HepG2 (cell line): Measurements from ENCODE around the gene FBLL1. TPM values are rescaled to one million over a fixed set of nuclear protein-coding genes. Genes with fewer than 3 reads are reported as not detected.

Source experiments
- ERF ChIP-seq: IDR thresholded peaks from 2 replicates; pipeline ENCODE4 v1.6.1; 2018; ENCODE audit warnings: missing biosample characterization, missing genetic modification reagents
- ISL2 ChIP-seq: sonication (generic); formaldehyde crosslinking; IDR thresholded peaks from 2 replicates; pipeline ENCODE4 v1.5.0; 2020; ENCODE audit warnings: missing genetic modification reagents
- KAT7 ChIP-seq: IDR thresholded peaks from 2 replicates; pipeline ENCODE4 v1.6.1; 2018; ENCODE audit warnings: borderline replicate concordance, missing compliant biosample characterization
- KLF16 ChIP-seq, 2 experiments: sonication (generic) in 1 of 2; formaldehyde crosslinking in 1 of 2; IDR thresholded peaks; 2 replicates each; pipeline versions ENCODE4 v1.6.1 to v1.8.0; 2016 to 2023; ENCODE audit warnings: missing genetic modification reagents in 2 of 2, missing compliant biosample characterization in 1 of 2
- NR3C1 ChIP-seq: sonication (generic); formaldehyde crosslinking; IDR thresholded peaks from 2 replicates; pipeline ENCODE4 v1.4.0; 2020; ENCODE audit warnings: missing genetic modification reagents
- PLRG1 ChIP-seq: fragments of 450-650 bp; conservative IDR thresholded peaks from 2 replicates; pipeline ENCODE4 v1.6.1; 2016
- SAFB2 ChIP-seq: sonication (generic); formaldehyde crosslinking; IDR thresholded peaks from 2 replicates; pipeline ENCODE4 v1.5.1; 2020; ENCODE audit warnings: missing genetic modification reagents, low read depth, mild to moderate bottlenecking, borderline replicate concordance
- SMARCC2 ChIP-seq: fragments of 450-650 bp; IDR thresholded peaks from 2 replicates; pipeline ENCODE4 v1.6.1; 2017; ENCODE audit warnings: antibody characterized with exemption, mild to moderate bottlenecking
- TARDBP ChIP-seq: sonication (generic); formaldehyde crosslinking; IDR thresholded peaks from 2 replicates; pipeline ENCODE4 v1.8.0; 2022; ENCODE audit warnings: mild to moderate bottlenecking, missing genetic modification reagents
- TSC22D2 ChIP-seq: sonication (generic); formaldehyde crosslinking; IDR thresholded peaks from 2 replicates; pipeline ENCODE4 v1.5.1; 2020; ENCODE audit warnings: missing genetic modification reagents, mild to moderate bottlenecking, borderline replicate concordance
- YY1 ChIP-seq: IDR thresholded peaks from 2 replicates; pipeline ENCODE4 v1.6.1; 2011; ENCODE audit warnings: low read length, low read depth, moderate library complexity, mild to moderate bottlenecking; ENCODE audit not compliant: insufficient read depth, insufficient replicate concordance
- ZMAT3 ChIP-seq: sonication (generic); formaldehyde crosslinking; conservative IDR thresholded peaks from 2 replicates; pipeline ENCODE4 v1.7.0; 2021; ENCODE audit warnings: missing genetic modification reagents
- polyA plus RNA-seq, 8 experiments: library from polyadenylated mRNA; depleted of rRNA in 3 of 8; stranded (reverse) in 7 of 8; unstranded in 1 of 8; fragments of >200 nt; fragmentation: Illumina TruSeq in 4 of 8; extraction: Trizol in 4 of 8; gene quantifications; 2 replicates each; pipeline versions ENCODE4 v1.2.1 to v1.2.3, GENCODE V29; 2011 to 2016; ENCODE audit warnings: low read depth in 4 of 8, missing spikeins in 1 of 8, mixed read lengths in 1 of 8; ENCODE audit not compliant: insufficient read depth in 1 of 8
- total RNA-seq, 5 experiments: library from RNA; depleted of rRNA; stranded (reverse); fragments of >200 nt; fragmentation: Illumina TruSeq; extraction: Trizol; gene quantifications; 2 replicates each; pipeline ENCODE4 v1.2.3, GENCODE V29; 2016; ENCODE audit warnings: low read depth in 1 of 5
- TF ChIP-seq, protein P1 (sequence below): IDR thresholded peaks from 2 replicates; pipeline ENCODE4 v1.4.0; 2020; ENCODE audit warnings: mild to moderate bottlenecking, missing genetic modification reagents
- TF ChIP-seq, protein P2 (sequence below): sonication (generic); formaldehyde crosslinking; IDR thresholded peaks from 2 replicates; pipeline ENCODE4 v1.8.0; 2022; ENCODE audit warnings: missing genetic modification reagents, low read depth, mild to moderate bottlenecking, borderline replicate concordance
- TF ChIP-seq, protein P3 (sequence below): sonication (generic); formaldehyde crosslinking; IDR thresholded peaks from 2 replicates; pipeline ENCODE4 v1.4.0; 2020; ENCODE audit warnings: missing genetic modification reagents
- TF ChIP-seq, protein P4 (sequence below): sonication (generic); formaldehyde crosslinking; IDR thresholded peaks from 2 replicates; pipeline ENCODE4 v1.5.1; 2020; ENCODE audit warnings: missing genetic modification reagents, mild to moderate bottlenecking, borderline replicate concordance
- TF ChIP-seq, protein P5 (sequence below): sonication (generic); formaldehyde crosslinking; IDR thresholded peaks from 2 replicates; pipeline ENCODE4 v1.4.0; 2020; ENCODE audit warnings: missing genetic modification reagents

The FBLL1 gene
- total and polyA plus RNA-seq, 2 of the 13 experiments (the other 11 are each of a cell fraction or from before 2014, with no cell fraction given): 0.17 to 0.18 TPM

DNA sequence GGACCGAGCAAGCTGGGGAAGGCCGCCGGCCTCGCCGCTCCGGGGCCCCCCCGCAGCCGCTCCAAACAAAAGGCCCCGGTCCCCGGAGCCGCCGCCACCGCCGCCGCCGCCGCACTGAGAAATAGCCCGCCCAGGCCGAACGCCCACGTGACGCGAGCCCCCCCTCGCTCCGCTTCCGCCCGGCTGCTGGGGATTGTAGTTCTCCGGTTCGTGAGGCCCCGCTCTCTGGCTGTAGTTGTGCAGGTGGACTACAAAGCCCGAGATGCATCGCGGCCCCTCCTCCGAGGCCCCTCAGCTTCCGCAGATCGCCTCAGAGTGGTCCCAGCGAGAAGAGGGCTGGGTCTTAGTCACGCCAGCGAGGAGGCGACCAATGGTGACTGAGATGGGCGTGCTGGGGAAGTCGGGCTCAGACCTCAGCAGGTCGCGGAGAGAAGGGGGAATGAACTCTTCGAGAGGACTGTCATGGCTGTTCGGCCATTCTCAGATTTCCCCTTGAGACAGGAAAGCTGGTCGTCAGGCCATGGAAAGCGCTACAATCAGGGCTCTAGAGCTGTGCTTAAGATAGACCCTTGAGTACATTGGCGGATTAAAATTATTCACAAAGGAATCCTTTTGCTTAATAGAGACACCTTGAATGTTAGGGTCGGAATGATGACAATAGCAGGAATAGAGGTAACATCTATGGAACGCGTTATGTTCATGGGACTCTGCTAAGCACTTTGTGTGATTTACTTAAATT lies 50.6 kb downstream of the FBLL1 start (continued):
- TF ChIP-seq, protein P1, sequence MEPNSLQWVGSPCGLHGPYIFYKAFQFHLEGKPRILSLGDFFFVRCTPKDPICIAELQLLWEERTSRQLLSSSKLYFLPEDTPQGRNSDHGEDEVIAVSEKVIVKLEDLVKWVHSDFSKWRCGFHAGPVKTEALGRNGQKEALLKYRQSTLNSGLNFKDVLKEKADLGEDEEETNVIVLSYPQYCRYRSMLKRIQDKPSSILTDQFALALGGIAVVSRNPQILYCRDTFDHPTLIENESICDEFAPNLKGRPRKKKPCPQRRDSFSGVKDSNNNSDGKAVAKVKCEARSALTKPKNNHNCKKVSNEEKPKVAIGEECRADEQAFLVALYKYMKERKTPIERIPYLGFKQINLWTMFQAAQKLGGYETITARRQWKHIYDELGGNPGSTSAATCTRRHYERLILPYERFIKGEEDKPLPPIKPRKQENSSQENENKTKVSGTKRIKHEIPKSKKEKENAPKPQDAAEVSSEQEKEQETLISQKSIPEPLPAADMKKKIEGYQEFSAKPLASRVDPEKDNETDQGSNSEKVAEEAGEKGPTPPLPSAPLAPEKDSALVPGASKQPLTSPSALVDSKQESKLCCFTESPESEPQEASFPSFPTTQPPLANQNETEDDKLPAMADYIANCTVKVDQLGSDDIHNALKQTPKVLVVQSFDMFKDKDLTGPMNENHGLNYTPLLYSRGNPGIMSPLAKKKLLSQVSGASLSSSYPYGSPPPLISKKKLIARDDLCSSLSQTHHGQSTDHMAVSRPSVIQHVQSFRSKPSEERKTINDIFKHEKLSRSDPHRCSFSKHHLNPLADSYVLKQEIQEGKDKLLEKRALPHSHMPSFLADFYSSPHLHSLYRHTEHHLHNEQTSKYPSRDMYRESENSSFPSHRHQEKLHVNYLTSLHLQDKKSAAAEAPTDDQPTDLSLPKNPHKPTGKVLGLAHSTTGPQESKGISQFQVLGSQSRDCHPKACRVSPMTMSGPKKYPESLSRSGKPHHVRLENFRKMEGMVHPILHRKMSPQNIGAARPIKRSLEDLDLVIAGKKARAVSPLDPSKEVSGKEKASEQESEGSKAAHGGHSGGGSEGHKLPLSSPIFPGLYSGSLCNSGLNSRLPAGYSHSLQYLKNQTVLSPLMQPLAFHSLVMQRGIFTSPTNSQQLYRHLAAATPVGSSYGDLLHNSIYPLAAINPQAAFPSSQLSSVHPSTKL: no peak; the same call in 1 of the 2 replicates
- TF ChIP-seq KLF16 (CRISPR knock-in tag; IDR thresholded peaks at IDR 0.05) (no peak; a peak in 1 of 4 replicates), YY1 (peak; percentile 79), KAT7 (CRISPR knock-in tag) (no peak), PLRG1 (no peak), SAFB2 (no peak; the same call in 1 of the 2 replicates), ISL2 (no peak), TARDBP (CRISPR knock-in tag) (peak; percentile 68; the same call in 1 of the 2 replicates), SMARCC2 (no peak), ZMAT3 (CRISPR knock-in tag) (no peak), TSC22D2 (CRISPR knock-in tag) (no peak), NR3C1 (no peak), ERF (CRISPR knock-in tag) (peak; percentile 81)
- TF ChIP-seq, protein P2, sequence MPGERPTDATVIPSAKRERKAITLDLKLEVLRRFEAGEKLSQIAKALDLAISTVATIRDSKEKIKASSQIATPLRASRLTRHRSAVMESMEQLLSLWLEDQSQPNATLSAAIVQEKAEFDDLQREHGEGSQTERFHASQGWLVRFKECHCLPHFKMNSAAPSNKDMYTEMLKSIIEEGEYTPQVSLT (CRISPR knock-in tag): no peak
- TF ChIP-seq, protein P3, sequence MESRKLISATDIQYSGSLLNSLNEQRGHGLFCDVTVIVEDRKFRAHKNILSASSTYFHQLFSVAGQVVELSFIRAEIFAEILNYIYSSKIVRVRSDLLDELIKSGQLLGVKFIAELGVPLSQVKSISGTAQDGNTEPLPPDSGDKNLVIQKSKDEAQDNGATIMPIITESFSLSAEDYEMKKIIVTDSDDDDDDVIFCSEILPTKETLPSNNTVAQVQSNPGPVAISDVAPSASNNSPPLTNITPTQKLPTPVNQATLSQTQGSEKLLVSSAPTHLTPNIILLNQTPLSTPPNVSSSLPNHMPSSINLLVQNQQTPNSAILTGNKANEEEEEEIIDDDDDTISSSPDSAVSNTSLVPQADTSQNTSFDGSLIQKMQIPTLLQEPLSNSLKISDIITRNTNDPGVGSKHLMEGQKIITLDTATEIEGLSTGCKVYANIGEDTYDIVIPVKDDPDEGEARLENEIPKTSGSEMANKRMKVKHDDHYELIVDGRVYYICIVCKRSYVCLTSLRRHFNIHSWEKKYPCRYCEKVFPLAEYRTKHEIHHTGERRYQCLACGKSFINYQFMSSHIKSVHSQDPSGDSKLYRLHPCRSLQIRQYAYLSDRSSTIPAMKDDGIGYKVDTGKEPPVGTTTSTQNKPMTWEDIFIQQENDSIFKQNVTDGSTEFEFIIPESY (CRISPR knock-in tag): no peak
- TF ChIP-seq, protein P4, sequence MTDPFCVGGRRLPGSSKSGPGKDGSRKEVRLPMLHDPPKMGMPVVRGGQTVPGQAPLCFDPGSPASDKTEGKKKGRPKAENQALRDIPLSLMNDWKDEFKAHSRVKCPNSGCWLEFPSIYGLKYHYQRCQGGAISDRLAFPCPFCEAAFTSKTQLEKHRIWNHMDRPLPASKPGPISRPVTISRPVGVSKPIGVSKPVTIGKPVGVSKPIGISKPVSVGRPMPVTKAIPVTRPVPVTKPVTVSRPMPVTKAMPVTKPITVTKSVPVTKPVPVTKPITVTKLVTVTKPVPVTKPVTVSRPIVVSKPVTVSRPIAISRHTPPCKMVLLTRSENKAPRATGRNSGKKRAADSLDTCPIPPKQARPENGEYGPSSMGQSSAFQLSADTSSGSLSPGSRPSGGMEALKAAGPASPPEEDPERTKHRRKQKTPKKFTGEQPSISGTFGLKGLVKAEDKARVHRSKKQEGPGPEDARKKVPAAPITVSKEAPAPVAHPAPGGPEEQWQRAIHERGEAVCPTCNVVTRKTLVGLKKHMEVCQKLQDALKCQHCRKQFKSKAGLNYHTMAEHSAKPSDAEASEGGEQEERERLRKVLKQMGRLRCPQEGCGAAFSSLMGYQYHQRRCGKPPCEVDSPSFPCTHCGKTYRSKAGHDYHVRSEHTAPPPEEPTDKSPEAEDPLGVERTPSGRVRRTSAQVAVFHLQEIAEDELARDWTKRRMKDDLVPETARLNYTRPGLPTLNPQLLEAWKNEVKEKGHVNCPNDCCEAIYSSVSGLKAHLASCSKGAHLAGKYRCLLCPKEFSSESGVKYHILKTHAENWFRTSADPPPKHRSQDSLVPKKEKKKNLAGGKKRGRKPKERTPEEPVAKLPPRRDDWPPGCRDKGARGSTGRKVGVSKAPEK (CRISPR knock-in tag): no peak
- TF ChIP-seq, protein P5, sequence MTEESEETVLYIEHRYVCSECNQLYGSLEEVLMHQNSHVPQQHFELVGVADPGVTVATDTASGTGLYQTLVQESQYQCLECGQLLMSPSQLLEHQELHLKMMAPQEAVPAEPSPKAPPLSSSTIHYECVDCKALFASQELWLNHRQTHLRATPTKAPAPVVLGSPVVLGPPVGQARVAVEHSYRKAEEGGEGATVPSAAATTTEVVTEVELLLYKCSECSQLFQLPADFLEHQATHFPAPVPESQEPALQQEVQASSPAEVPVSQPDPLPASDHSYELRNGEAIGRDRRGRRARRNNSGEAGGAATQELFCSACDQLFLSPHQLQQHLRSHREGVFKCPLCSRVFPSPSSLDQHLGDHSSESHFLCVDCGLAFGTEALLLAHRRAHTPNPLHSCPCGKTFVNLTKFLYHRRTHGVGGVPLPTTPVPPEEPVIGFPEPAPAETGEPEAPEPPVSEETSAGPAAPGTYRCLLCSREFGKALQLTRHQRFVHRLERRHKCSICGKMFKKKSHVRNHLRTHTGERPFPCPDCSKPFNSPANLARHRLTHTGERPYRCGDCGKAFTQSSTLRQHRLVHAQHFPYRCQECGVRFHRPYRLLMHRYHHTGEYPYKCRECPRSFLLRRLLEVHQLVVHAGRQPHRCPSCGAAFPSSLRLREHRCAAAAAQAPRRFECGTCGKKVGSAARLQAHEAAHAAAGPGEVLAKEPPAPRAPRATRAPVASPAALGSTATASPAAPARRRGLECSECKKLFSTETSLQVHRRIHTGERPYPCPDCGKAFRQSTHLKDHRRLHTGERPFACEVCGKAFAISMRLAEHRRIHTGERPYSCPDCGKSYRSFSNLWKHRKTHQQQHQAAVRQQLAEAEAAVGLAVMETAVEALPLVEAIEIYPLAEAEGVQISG (CRISPR knock-in tag): peak; percentile 91
